Neural progenitor cell (in vitro differentiated cells): ENCODE data around the gene C1orf141. TPM values are rescaled to one million over a fixed set of nuclear protein-coding genes. Genes with fewer than 3 reads are reported as not detected.

Experiments used
- DNase-seq: peaks from one replicate; pipeline ENCODE4 v3.0.0-alpha.2; 2016; ENCODE audit warnings: low spot score
- H2AFZ ChIP-seq: fragments of 200-600 bp; sonication (generic); replicated peaks from 2 replicates; pipeline ENCODE4 v1.6.1; 2016; ENCODE audit warnings: antibody characterized with exemption
- H3F3A ChIP-seq: fragments of 200-600 bp; sonication (generic); 2 replicates; pipeline ENCODE4 v1.6.1; 2016; ENCODE audit warnings: antibody characterized with exemption, low read depth
- H3K27ac ChIP-seq: fragments of 200-600 bp; sonication (generic); 2 replicates; pipeline ENCODE4 v1.5.1; 2016; ENCODE audit warnings: mild to moderate bottlenecking
- H3K27me3 ChIP-seq: fragments of 200-600 bp; sonication (generic); 2 replicates; pipeline ENCODE4 v1.6.1; 2016; ENCODE audit warnings: mild to moderate bottlenecking, moderate library complexity
- H3K36me3 ChIP-seq: fragments of 200-600 bp; sonication (generic); 2 replicates; pipeline ENCODE4 v1.5.1; 2016
- H3K4me1 ChIP-seq: fragments of 200-600 bp; sonication (generic); 2 replicates; pipeline ENCODE4 v1.6.1; 2016; ENCODE audit warnings: mixed run types
- H3K4me2 ChIP-seq: fragments of 200-600 bp; sonication (generic); 2 replicates; pipeline ENCODE4 v1.6.1; 2016
- H3K4me3 ChIP-seq: fragments of 200-600 bp; sonication (generic); 2 replicates; pipeline ENCODE4 v1.5.1; 2016
- H3K79me2 ChIP-seq: fragments of 200-600 bp; sonication (generic); 2 replicates; pipeline ENCODE4 v1.6.1; 2016; ENCODE audit warnings: low read depth
- H3K9ac ChIP-seq: fragments of 200-600 bp; sonication (generic); 2 replicates; pipeline ENCODE4 v1.6.1; 2016
- H3K9me3 ChIP-seq: fragments of 200-600 bp; sonication (generic); 2 replicates; pipeline ENCODE4 v1.5.1; 2016; ENCODE audit warnings: low read depth
- H4K20me1 ChIP-seq: fragments of 200-600 bp; sonication (generic); 2 replicates; pipeline ENCODE4 v1.6.1; 2016; ENCODE audit warnings: low read depth
- H3K27ac Mint-ChIP-seq: 3 replicates; pipeline ENCODE4 v1.8.0; 2021; ENCODE audit warnings: mixed read lengths
- H3K27me3 Mint-ChIP-seq: 2 replicates; pipeline ENCODE4 v1.8.0; 2022; ENCODE audit warnings: low read depth, mild to moderate bottlenecking, inconsistent platforms, moderate library complexity, mixed read lengths; ENCODE audit not compliant: insufficient read depth
- H3K36me3 Mint-ChIP-seq: 3 replicates; pipeline ENCODE4 v1.8.0; 2021; ENCODE audit warnings: mixed read lengths
- H3K4me1 Mint-ChIP-seq: 3 replicates; pipeline ENCODE4 v1.8.0; 2021; ENCODE audit warnings: mixed read lengths
- H3K4me3 Mint-ChIP-seq: 3 replicates; pipeline ENCODE4 v1.8.0; 2021; ENCODE audit warnings: mild to moderate bottlenecking, moderate library complexity, mixed read lengths
- H3K9me3 Mint-ChIP-seq: 3 replicates; pipeline ENCODE4 v1.8.0; 2020; ENCODE audit warnings: mixed read lengths
- CTCF ChIP-seq: fragments of 200-600 bp; sonication (generic); IDR thresholded peaks from 2 replicates; pipeline ENCODE4 v1.5.1; 2017; ENCODE audit warnings: antibody characterized with exemption, mild to moderate bottlenecking
- EZH2 ChIP-seq: fragments of 200-600 bp; sonication (generic); IDR thresholded peaks from 2 replicates; pipeline ENCODE4 v1.6.1; 2017; ENCODE audit warnings: antibody characterized with exemption, mild to moderate bottlenecking, moderate library complexity
- EZH2phosphoT487 ChIP-seq: fragments of 200-600 bp; sonication (generic); IDR thresholded peaks from 2 replicates; pipeline ENCODE4 v1.6.1; 2017; ENCODE audit warnings: antibody characterized with exemption
- total RNA-seq: library from RNA; depleted of rRNA; stranded (reverse); fragments of >200 nt; gene quantifications from 2 replicates; pipeline ENCODE4 v1.2.3, GENCODE V29; 2015; ENCODE audit warnings: low replicate concordance

C1orf141 gene
- total RNA-seq, 1 donor from 2014 or later, result not detected

GRCh38 chr1:67170751-67171573 lies 36.2 kb upstream of the C1orf141 start:
- no peaks in the 10 kb centered on the region for H3K27me3 ChIP-seq
- no peaks in the 10 kb centered on the region for H3K9me3 Mint-ChIP-seq
- H3K9ac ChIP-seq, result no peak overlapping the region
- no peaks in the 10 kb centered on the region for H3K9me3 ChIP-seq
- H3K27me3 Mint-ChIP-seq, result peaks cover 2% of the 10 kb centered on the region
- peaks cover 10% of the 10 kb centered on the region for H3K4me1 ChIP-seq
- H3K79me2 ChIP-seq, result no peaks in the 10 kb centered on the region
- no peaks in the 10 kb centered on the region for H4K20me1 ChIP-seq
- H3K4me3 ChIP-seq, result no peak overlapping the region
- TF ChIP-seq EZH2 (no peak), EZH2phosphoT487 (no peak)
- no peak overlapping the region for H3K27ac Mint-ChIP-seq
- H3K36me3 Mint-ChIP-seq, result no peaks in the 10 kb centered on the region
- DNase-seq, result no peak
- no peaks in the 10 kb centered on the region for H3K4me1 Mint-ChIP-seq
- H3K27ac ChIP-seq, result no peak overlapping the region
- H3K4me2 ChIP-seq, result no peak overlapping the region
- no peak overlapping the region for H2AFZ ChIP-seq
- no peaks in the 10 kb centered on the region for H3F3A ChIP-seq
- H3K4me3 Mint-ChIP-seq, result no peak overlapping the region
- H3K36me3 ChIP-seq, result no peaks in the 10 kb centered on the region

- no peak overlapping the region for H2AFZ ChIP-seq
- Mint-ChIP-seq H3K27ac (no peak overlapping the region), H3K36me3 (no peaks in the 10 kb centered on the region), H3K27me3 (peaks cover 2% of the 10 kb centered on the region), H3K4me3 (no peak overlapping the region), H3K4me1 (no peaks in the 10 kb centered on the region), H3K9me3 (no peaks in the 10 kb centered on the region)
- H3K79me2 ChIP-seq, result no peaks in the 10 kb centered on the region
- peaks cover 10% of the 10 kb centered on the region for H3K4me1 ChIP-seq
- no peak for TF ChIP-seq EZH2
- TF ChIP-seq CTCF, result no peak
- no peak for TF ChIP-seq EZH2phosphoT487
- no peaks in the 10 kb centered on the region for H3K27me3 ChIP-seq
- H3K4me3 ChIP-seq, result no peak overlapping the region
- no peaks in the 10 kb centered on the region for H3F3A ChIP-seq
- H4K20me1 ChIP-seq, result no peaks in the 10 kb centered on the region
- H3K27ac ChIP-seq, result no peak overlapping the region
- no peak overlapping the region for H3K9ac ChIP-seq
- no peaks in the 10 kb centered on the region for H3K9me3 ChIP-seq
- DNase-seq, result no peak
- no peaks in the 10 kb centered on the region for H3K36me3 ChIP-seq
- H3K4me2 ChIP-seq, result no peak overlapping the region
These were observed 35.2 kb upstream of the C1orf141 start for GRCh38 chr1:67169932-67170331.

GRCh38 chr1:67169496-67169895 lies 34.7 kb upstream of the C1orf141 start:
- no peaks in the 10 kb centered on the region for H3F3A ChIP-seq
- H3K27ac ChIP-seq, result no peak overlapping the region
- TF ChIP-seq EZH2, result no peak
- no peak for DNase-seq
- H3K9me3 Mint-ChIP-seq, result no peaks in the 10 kb centered on the region
- H3K4me1 ChIP-seq, result peaks cover 10% of the 10 kb centered on the region
- no peak overlapping the region for H3K9ac ChIP-seq
- no peak overlapping the region for H3K4me2 ChIP-seq
- H3K27ac Mint-ChIP-seq, result no peak overlapping the region
- H3K4me1 Mint-ChIP-seq, result no peaks in the 10 kb centered on the region
- H2AFZ ChIP-seq, result no peak overlapping the region
- no peaks in the 10 kb centered on the region for H3K36me3 Mint-ChIP-seq
- H3K4me3 ChIP-seq, result no peak overlapping the region
- peaks cover 2% of the 10 kb centered on the region for H3K27me3 Mint-ChIP-seq
- H3K4me3 Mint-ChIP-seq, result no peak overlapping the region
- no peaks in the 10 kb centered on the region for H3K9me3 ChIP-seq
- no peaks in the 10 kb centered on the region for H3K36me3 ChIP-seq
- H3K79me2 ChIP-seq, result no peaks in the 10 kb centered on the region
- no peaks in the 10 kb centered on the region for H4K20me1 ChIP-seq
- no peaks in the 10 kb centered on the region for H3K27me3 ChIP-seq

GRCh38 chr1:67166196-67166595 lies 31.4 kb upstream of the C1orf141 start, which contains the start of gene IL23R:
IL23R (plus strand) TSS chr1:67166454; CDS start chr1:67168121, 1,667 bp downstream.
- peaks cover 5% of the 10 kb centered on the region for H3K4me1 ChIP-seq
- no peaks in the 10 kb centered on the region for H3K36me3 Mint-ChIP-seq
- H3F3A ChIP-seq, result no peaks in the 10 kb centered on the region
- DNase-seq, result no peak
- no peak within 1 kb of the TSS for H2AFZ ChIP-seq
- H3K9ac ChIP-seq, result no peak within 1 kb of the TSS
- no peaks in the 10 kb centered on the region for H3K9me3 Mint-ChIP-seq
- no peaks in the 10 kb centered on the region for H3K9me3 ChIP-seq
- no peak within 1 kb of the TSS for H3K27ac ChIP-seq
- H3K27me3 ChIP-seq, result no peaks in the 10 kb centered on the region
- H3K36me3 ChIP-seq, result no peaks in the 10 kb centered on the region
- H3K4me3 Mint-ChIP-seq, result no peak within 1 kb of the TSS
- H3K27me3 Mint-ChIP-seq, result peaks cover 3% of the 10 kb centered on the region
- H4K20me1 ChIP-seq, result no peaks in the 10 kb centered on the region
- no peak within 1 kb of the TSS for H3K4me2 ChIP-seq
- H3K27ac Mint-ChIP-seq, result no peak within 1 kb of the TSS
- no peak within 1 kb of the TSS for H3K4me3 ChIP-seq
- no peaks in the 10 kb centered on the region for H3K79me2 ChIP-seq
- TF ChIP-seq EZH2, result no peak
- TF ChIP-seq EZH2phosphoT487, result no peak
- no peak for TF ChIP-seq CTCF
- H3K4me1 Mint-ChIP-seq, result peaks cover 3% of the 10 kb centered on the region
